HepG2 (cell line): ENCODE results near the gene DKKL1. TPM values are rescaled to one million over a fixed set of nuclear protein-coding genes. Genes with fewer than 3 reads are reported as not detected.
A peak's percentile ranks its signal among the peaks of the same experiment; 100 is the strongest.

Experiments
- HNRNPLL ChIP-seq: fragments of 200-400 bp; formaldehyde crosslinking; IDR thresholded peaks from 2 replicates; pipeline ENCODE4 v1.6.1; 2017; ENCODE audit warnings: mild to moderate bottlenecking, low read depth, low read length; ENCODE audit not compliant: poor library complexity, severe bottlenecking
- MIXL1 ChIP-seq: IDR thresholded peaks from 2 replicates; pipeline ENCODE4 v1.6.1; 2016
- POLR2A ChIP-seq, 2 experiments: IDR thresholded peaks; 2 replicates each; pipeline ENCODE4 v1.6.1; 2011; ENCODE audit warnings: low read depth in 2 of 2, low read length in 2 of 2, mild to moderate bottlenecking in 1 of 2, moderate library complexity in 1 of 2; ENCODE audit not compliant: insufficient read depth in 1 of 2
- POLR2AphosphoS5 ChIP-seq: IDR thresholded peaks from 2 replicates; pipeline ENCODE4 v1.6.1; 2012; ENCODE audit warnings: low read depth, low read length
- RNF2 ChIP-seq: fragments of 450-650 bp; conservative IDR thresholded peaks from 2 replicates; pipeline ENCODE4 v1.6.1; 2016; ENCODE audit warnings: low read depth
- SAP130 ChIP-seq: IDR thresholded peaks from 2 replicates; pipeline ENCODE4 v1.6.1; 2016; ENCODE audit warnings: low read depth
- THYN1 ChIP-seq: sonication (generic); formaldehyde crosslinking; IDR thresholded peaks from 2 replicates; pipeline ENCODE4 v1.8.1; 2023; ENCODE audit warnings: low read depth, mild to moderate bottlenecking, moderate library complexity, missing genetic modification reagents, borderline replicate concordance
- YEATS4 ChIP-seq: sonication (generic); formaldehyde crosslinking; IDR thresholded peaks from 2 replicates; pipeline ENCODE4 v1.4.0; 2020; ENCODE audit warnings: missing genetic modification reagents, borderline replicate concordance
- ZBTB38 ChIP-seq: sonication (generic); formaldehyde crosslinking; IDR thresholded peaks from 2 replicates; pipeline ENCODE4 v1.5.1; 2020; ENCODE audit warnings: mild to moderate bottlenecking, missing genetic modification reagents
- ZFP90 ChIP-seq: sonication (generic); formaldehyde crosslinking; IDR thresholded peaks from 2 replicates; pipeline ENCODE4 v1.8.0; 2022; ENCODE audit warnings: missing genetic modification reagents, mild to moderate bottlenecking, inconsistent platforms, borderline replicate concordance
- ZFX ChIP-seq: sonication (generic); formaldehyde crosslinking; IDR thresholded peaks from 2 replicates; pipeline ENCODE4 v1.4.0; 2020; ENCODE audit warnings: mild to moderate bottlenecking, low read depth, missing genetic modification reagents, moderate library complexity
- ZMAT3 ChIP-seq: sonication (generic); formaldehyde crosslinking; conservative IDR thresholded peaks from 2 replicates; pipeline ENCODE4 v1.7.0; 2021; ENCODE audit warnings: missing genetic modification reagents
- ZNF12 ChIP-seq: sonication (generic); formaldehyde crosslinking; IDR thresholded peaks from 2 replicates; pipeline ENCODE4 v1.5.0; 2020; ENCODE audit warnings: missing genetic modification reagents
- ZNF18 ChIP-seq: sonication (generic); formaldehyde crosslinking; IDR thresholded peaks from 2 replicates; pipeline ENCODE4 v1.8.0; 2022; ENCODE audit warnings: mild to moderate bottlenecking, missing genetic modification reagents; ENCODE audit not compliant: insufficient replicate concordance
- ZNF550 ChIP-seq: sonication (generic); formaldehyde crosslinking; IDR thresholded peaks from 2 replicates; pipeline ENCODE4 v1.4.0; 2020; ENCODE audit warnings: mild to moderate bottlenecking, missing genetic modification reagents, borderline replicate concordance
- ZNF567 ChIP-seq: sonication (generic); formaldehyde crosslinking; IDR thresholded peaks from 2 replicates; pipeline ENCODE4 v1.8.1; 2023; ENCODE audit warnings: mild to moderate bottlenecking, missing genetic modification reagents, borderline replicate concordance
- ZNF883 ChIP-seq: sonication (generic); formaldehyde crosslinking; IDR thresholded peaks from 2 replicates; pipeline ENCODE4 v1.5.1; 2020; ENCODE audit warnings: mild to moderate bottlenecking, missing genetic modification reagents; ENCODE audit errors: not compliant biosample characterization
- polyA plus RNA-seq, 8 experiments: library from polyadenylated mRNA; depleted of rRNA in 3 of 8; stranded (reverse) in 7 of 8; unstranded in 1 of 8; fragments of >200 nt; fragmentation: Illumina TruSeq in 4 of 8; extraction: Trizol in 4 of 8; gene quantifications; 2 replicates each; pipeline versions ENCODE4 v1.2.1 to v1.2.3, GENCODE V29; 2011 to 2016; ENCODE audit warnings: low read depth in 4 of 8, missing spikeins in 1 of 8, mixed read lengths in 1 of 8; ENCODE audit not compliant: insufficient read depth in 1 of 8
- total RNA-seq, 5 experiments: library from RNA; depleted of rRNA; stranded (reverse); fragments of >200 nt; fragmentation: Illumina TruSeq; extraction: Trizol; gene quantifications; 2 replicates each; pipeline ENCODE4 v1.2.3, GENCODE V29; 2016; ENCODE audit warnings: low read depth in 1 of 5
- TF ChIP-seq, protein P1 (sequence below): sonication (generic); formaldehyde crosslinking; IDR thresholded peaks from 2 replicates; pipeline ENCODE4 v1.5.0; 2020; ENCODE audit warnings: mild to moderate bottlenecking, missing genetic modification reagents

Gene DKKL1
- total and polyA plus RNA-seq, 2 of the 13 experiments (the other 11 are each of a cell fraction or from before 2014, with no cell fraction given), result 0.30 to 0.31 TPM

DNA sequence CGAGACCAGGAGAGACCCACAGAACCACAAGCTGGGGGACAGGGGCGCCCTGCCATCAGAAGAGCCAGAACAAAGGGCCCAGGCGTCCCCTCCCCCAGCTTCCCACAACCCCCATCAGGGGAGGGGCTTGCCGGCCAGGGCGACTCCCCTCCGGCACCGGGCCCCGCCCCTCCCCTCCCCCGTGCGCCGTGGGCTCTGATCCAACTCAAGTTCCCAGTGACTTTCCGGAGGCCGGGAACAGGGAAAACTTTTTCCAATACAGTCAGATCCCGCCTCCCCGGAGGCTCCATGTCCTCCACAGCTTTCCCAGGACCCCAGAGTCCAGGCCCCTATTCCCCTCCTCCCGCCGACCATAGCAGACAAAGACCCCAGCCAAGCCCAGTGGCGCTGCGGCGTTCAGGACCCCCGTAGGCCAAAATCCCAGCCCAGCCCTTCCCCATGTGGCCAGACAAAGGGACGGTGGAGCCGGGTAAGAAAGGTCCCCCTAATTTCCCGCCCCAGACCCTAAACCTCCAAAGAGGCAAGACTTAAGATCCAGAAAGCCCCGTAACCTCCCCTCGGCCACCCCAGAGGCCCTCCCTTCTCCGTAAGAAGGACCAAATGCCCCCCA, 2.1 kb upstream of the DKKL1 start (continued):
- TF ChIP-seq ZNF550 (CRISPR knock-in tag) (no peak), ZNF883 (CRISPR knock-in tag) (no peak), MIXL1 (CRISPR knock-in tag) (no peak), ZNF12 (CRISPR knock-in tag) (no peak), HNRNPLL (peak; percentile 30), THYN1 (CRISPR knock-in tag) (no peak), ZNF567 (CRISPR knock-in tag) (0 out of 2 replicates have a peak, but pooled peaks have one; percentile 36), ZFX (peak; percentile 59), RNF2 (no peak), ZMAT3 (0 out of 2 replicates have a peak, but pooled peaks have one; percentile 11), POLR2A (IDR thresholded peaks at IDR 0.05; ENCODE audit: insufficient read depth in 1 of 2, low read depth in 2 of 2, low read length in 2 of 2) (0 out of 4 replicates have a peak, but pooled peaks have one; percentile 20 to 24), ZBTB38 (CRISPR knock-in tag) (no peak), ZFP90 (0 out of 2 replicates have a peak, but pooled peaks have one; percentile 56), YEATS4 (peak; percentile 25; the same call in 1 of the 2 replicates), ZNF18 (CRISPR knock-in tag) (no peak), SAP130 (CRISPR knock-in tag) (peak; percentile 31), POLR2AphosphoS5 (0 out of 2 replicates have a peak, but pooled peaks have one; percentile 23)
- TF ChIP-seq, protein P1, sequence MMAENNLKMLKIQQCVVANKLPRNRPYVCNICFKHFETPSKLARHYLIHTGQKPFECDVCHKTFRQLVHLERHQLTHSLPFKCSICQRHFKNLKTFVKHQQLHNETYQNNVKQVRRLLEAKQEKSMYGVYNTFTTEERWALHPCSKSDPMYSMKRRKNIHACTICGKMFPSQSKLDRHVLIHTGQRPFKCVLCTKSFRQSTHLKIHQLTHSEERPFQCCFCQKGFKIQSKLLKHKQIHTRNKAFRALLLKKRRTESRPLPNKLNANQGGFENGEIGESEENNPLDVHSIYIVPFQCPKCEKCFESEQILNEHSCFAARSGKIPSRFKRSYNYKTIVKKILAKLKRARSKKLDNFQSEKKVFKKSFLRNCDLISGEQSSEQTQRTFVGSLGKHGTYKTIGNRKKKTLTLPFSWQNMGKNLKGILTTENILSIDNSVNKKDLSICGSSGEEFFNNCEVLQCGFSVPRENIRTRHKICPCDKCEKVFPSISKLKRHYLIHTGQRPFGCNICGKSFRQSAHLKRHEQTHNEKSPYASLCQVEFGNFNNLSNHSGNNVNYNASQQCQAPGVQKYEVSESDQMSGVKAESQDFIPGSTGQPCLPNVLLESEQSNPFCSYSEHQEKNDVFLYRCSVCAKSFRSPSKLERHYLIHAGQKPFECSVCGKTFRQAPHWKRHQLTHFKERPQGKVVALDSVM, result peak; percentile 80
